HG03135 (cell line): ENCODE results near the gene HSPB1.
"Not testable (repeated sequence)": the region's sequence is repeated elsewhere in the genome, so short reads cannot be mapped to it uniquely, and the experiment has no call there.

Source experiments
- ATAC-seq: cut with Tn5 transposase; IDR thresholded peaks from one replicate; pipeline ENCODE4 v1.9.1; 2021; ENCODE audit warnings: mild to moderate bottlenecking, moderate library complexity; ENCODE audit not compliant: unreplicated experiment

The HSPB1 gene

DNA sequence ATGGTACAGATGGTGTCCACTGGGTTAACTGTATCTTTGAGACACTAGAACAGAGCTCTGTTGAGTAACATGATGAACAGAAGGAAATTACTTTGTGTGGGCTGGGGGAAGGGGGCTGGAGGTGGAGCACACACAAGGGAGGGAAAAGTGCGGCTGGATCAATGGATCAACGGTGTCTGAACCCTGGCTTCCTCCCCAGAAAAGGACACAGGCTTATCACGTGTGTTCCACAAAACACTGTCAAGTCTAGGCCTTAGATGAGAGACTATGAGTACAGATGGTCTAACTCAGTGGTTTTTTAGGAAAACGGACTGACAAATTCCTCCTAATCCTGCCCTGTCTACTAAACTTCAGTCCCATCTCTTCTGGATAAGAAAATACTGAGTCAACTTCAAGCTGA is 27.8 kb downstream of the HSPB1 start:
- no peak for ATAC-seq

DNA sequence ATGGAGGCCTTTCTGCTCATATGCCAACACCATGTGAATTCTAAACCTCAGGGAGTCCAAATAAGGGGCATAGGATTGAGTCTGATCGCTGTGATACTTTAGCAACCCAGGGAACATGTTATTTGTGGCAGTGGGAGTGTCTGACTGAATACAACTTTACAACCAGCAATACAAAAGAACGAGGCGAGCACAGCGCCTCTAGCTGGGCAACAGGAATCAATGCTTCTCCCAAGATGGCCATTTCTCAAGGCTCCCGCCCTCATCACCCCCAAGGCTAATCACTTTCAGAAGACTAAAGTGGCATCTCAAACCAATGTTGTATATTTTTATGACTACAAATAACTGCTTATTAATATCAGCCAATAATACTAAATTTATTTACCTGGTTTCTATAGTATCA is 28.2 kb downstream of the HSPB1 start:
- ATAC-seq = no peak

- no peak for ATAC-seq
These were observed 29.6 kb downstream of the HSPB1 start for GRCh38 chr7:76332078-76332477.

- no peak for ATAC-seq
These were observed 31.1 kb downstream of the HSPB1 start for GRCh38 chr7:76333511-76334101.

GRCh38 chr7:76334320-76334967 is 32.0 kb downstream of the HSPB1 start:
- ATAC-seq = no peak

DNA sequence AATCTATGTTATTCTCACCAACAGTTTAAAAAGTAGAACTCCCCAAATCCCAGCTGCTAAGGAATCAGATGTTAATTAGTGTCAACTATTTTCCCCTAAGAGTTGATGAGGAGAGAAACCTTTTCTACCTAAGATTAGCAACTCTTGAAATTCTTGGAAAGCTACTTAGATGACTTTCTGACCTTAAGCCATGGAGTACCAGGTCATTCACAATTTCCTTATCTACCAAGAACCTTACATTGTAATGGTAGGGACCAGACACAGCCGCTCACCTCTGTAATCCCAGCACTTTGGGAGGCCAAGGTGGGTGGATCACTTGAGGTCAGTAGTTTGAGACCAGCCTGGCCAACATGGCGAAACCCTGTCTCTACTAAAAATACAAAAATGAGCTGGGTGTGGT is 32.9 kb downstream of the HSPB1 start:
- ATAC-seq = not testable (repeated sequence)

- ATAC-seq = no peak
These were observed 33.6 kb downstream of the HSPB1 start for GRCh38 chr7:76336094-76336493.

DNA sequence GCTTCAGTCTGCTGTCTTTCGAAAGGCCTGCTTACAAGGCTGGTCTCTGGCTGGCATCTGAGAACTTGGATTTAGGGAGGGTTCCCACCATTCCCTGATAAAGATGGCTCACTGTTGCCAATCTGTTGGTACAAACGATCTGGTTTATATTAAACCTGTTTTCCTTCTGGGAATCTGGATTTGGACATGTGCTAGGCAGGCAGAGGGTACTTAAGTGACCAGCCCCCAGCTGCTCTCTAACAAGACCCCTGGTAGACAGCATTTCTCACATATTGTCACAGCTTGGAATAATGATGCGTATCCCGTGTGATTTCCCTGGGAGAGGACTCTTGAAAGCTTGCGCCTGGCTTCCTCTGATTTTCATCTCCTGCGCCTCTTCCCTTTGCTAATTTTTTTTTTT is 34.7 kb downstream of the HSPB1 start:
- ATAC-seq = no peak

DNA sequence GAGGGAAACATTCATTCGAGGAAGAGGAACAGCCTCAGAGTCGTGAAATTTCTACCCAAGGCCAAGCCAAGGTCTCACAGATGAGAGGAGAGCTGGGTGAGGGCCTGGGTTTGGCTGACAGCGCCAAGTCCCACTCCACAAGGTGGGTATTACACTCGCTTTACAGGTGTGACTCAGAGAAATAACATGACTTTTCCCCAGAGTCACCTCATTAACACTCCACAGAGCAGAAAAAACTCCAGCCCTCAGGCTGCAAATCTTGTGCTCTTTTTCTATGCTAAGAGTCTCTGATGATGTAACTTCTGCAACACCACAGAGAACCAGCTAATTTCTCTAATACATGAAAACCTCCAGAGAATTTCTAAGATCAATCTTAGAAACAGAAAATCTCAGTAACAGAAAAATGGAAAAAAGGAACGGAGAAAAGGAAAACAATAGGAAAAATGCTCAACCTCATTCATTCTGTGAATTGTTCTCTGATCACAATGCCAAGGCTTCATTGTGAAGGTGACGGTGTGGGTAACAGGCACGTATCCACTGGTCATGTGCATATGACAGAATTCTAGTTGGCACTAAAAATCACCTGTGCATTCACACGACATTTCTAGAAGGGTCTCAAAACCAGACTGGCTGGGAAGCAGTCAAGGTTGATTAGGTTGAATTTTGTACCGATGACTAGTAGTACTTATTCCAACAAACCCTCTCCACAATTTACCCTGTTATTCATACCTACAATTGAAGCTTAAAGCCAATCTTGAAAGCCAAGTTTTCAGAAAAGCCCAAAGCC is 36.0 kb downstream of the HSPB1 start:
- no peak for ATAC-seq

GRCh38 chr7:76340617-76341131 is 38.2 kb downstream of the HSPB1 start:
- ATAC-seq = no peak

DNA sequence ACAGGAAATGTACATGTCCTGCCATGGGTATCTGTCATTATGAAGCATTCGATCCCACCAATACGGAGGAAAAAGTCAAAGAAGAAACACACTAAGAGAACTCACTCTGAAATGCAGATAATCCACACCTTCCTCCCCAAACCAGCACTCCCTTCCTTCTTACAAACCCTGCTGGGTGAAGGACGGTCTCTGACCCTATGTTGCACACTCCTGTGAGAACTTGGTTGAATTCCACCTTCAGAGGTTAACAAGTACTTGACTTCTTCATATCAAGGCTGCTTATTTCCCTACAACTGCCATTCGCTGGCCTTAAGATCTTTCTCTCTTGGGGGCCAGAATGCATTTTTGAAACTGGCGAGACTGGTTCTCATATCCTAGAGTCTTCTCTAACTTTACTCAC is 39.7 kb downstream of the HSPB1 start:
- ATAC-seq = no peak

GRCh38 chr7:76343294-76343930 is 40.9 kb downstream of the HSPB1 start:
- ATAC-seq = no peak

DNA sequence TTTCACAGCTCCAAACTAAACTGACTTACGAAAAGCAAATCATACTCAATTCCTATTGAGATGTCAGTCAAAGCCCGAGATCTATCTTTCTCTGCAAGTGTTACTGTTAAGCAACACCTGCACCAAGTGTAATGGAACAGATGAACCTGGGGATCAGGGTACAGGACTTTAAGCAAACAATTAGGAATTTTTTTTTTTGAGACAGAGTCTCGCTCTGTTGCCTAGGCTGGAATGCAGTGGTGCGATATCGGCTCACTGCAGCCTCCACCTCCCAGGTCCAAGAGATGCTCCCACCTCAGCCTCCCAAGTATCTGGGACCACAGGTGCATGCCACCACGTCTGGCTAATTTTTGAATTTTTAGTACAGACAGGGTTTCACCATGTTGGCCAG is 41.5 kb downstream of the HSPB1 start:
- no peak for ATAC-seq

- ATAC-seq = no peak
These were observed 43.6 kb downstream of the HSPB1 start for GRCh38 chr7:76346097-76346496.

DNA sequence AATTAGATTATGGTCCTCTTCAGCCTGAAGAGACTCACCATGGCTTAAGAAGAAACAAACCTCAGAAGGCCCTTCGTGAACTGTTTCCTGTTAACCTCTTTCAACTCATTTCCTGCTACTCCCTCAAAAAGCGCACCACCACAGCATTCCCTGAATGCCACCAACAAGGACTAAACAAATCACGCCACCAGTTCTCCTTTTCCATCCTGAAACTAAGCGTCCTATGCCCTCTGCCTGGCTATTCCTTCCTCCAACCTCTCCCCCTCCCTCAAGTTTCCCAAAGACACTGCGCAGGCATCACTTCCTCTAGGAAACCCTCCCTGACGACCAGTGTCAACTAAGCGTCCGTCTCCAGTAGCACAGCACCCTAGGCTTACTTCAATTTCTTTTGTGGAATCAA is 44.3 kb downstream of the HSPB1 start:
- ATAC-seq = no peak

- ATAC-seq = no peak
These were observed 45.2 kb downstream of the HSPB1 start for GRCh38 chr7:76347710-76348109.

DNA sequence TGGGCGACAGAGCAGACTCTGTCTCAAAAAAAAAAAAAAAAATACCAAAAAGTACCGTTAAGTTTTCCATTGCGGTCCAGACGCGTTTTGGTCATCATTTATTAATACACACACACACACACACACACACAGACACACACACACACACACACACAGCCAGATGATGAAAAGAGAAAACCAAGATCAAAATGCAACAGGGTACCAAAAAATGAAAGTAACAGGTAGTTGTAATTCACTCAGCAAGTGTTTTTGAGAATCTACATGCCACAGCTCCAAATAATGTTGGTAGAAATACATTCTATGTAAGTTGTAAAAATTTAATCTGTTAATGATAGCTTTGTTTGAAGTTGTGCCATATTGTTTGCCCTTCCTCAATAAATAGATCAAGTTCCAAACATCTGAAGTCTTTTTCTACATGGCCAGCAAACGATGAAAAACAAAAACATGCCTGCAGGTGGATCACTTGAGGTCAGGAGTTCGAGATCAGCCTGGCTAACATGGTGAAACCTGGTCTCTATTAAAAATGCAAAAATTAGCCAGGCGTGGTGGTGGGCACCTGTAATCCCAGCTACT is 46.9 kb downstream of the HSPB1 start:
- ATAC-seq = no peak

DNA sequence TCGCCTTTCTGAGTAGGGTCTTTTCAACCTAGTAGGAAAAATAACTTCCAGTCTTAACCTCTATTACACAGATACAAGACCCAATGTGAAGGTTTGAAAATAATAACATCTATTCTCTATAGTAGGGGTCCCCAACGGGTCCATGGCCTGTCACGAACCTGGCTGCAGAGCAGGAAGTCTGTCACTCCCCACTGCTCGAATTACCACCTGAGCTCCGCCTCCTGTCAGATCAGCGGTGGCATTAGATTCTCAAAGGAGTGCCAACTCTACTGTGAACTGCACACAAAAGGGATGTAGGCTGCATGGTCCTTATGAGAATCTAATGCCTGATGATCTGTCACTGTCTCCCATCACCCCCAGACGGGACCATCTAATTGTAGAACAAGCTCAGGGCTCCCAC is 48.9 kb downstream of the HSPB1 start:
- ATAC-seq = no peak

- no peak for ATAC-seq
These were observed 49.7 kb downstream of the HSPB1 start for GRCh38 chr7:76352193-76352592.

- ATAC-seq = no peak
These were observed 51.3 kb downstream of the HSPB1 start for GRCh38 chr7:76353744-76354143.
